ENCODE data around the gene CD52. TPM values are rescaled to one million over a fixed set of nuclear protein-coding genes. Genes with fewer than 3 reads are reported as not detected.

CD52 gene
- total and polyA plus RNA-seq, 2 of the 4 experiments (the other 2 are of a cell fraction), result 1.6 TPM; not detected in 1

DNA sequence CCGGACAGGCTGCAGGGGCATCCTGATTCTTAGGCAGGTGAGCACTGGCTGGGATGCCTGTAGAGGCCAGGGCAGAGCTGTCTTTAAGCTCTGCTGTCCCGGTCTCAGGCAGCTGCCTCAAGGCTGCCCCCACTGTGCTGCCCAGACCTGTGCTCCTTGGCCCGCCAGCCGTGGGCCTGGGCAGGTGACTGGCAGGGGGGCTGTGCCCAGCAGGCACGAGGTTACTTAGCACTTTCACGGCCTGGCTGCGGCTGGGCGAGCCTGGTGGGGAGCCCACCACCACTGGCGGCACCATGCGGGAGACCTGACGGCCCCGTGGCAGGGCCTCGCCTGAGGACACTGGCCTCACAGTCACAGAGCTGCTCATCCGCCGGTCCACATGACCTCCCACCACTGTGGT, 28.0 kb downstream of the CD52 start:
- ChIA-PET CTCF (no interaction called here), POLR2A (ENCODE audit: unreplicated experiment) (no interaction called here)
- Histone ChIP-seq H3K4me1 (ENCODE audit: control insufficient read depth, insufficient read depth, low read length) (peaks cover 2% of the 10 kb centered on the region), H3K23ac (ENCODE audit: low read depth, low read length) (no peak overlapping the region), H2AK9ac (replicated peaks; ENCODE audit: low read depth, low read length, poor library complexity) (no peak overlapping the region), H3K9ac (ENCODE audit: low read depth, low read length) (no peak overlapping the region), H2AK5ac (ENCODE audit: low read depth, low read length) (no peak overlapping the region), H2BK20ac (ENCODE audit: low read depth, low read length) (no peak overlapping the region), H2BK5ac (ENCODE audit: low read depth, low read length, poor library complexity, severe bottlenecking) (no peak overlapping the region), H4K20me1 (ENCODE audit: insufficient read depth, low read length) (no peaks in the 10 kb centered on the region), H3K79me1 (ENCODE audit: low read depth in 1 of 2, low read length in 2 of 2) (no peaks in the 10 kb centered on the region), H3K56ac (ENCODE audit: extremely low read depth, insufficient read depth, low read length) (no peak overlapping the region), H2BK15ac (ENCODE audit: low read depth, low read length) (no peak overlapping the region), H3K9me1 (ENCODE audit: insufficient read depth, low read length) (no peaks in the 10 kb centered on the region), H4K5ac (ENCODE audit: low read depth, low read length) (no peak overlapping the region), H3K4ac (ENCODE audit: low read depth, low read length) (no peak overlapping the region), H3K4me2 (ENCODE audit: low read depth, low read length) (no peak overlapping the region), H3K18ac (ENCODE audit: low read depth, low read length) (no peak overlapping the region), H3K27ac (ENCODE audit: insufficient read depth, low read length) (no peak overlapping the region), H3K14ac (replicated peaks; ENCODE audit: low read depth, low read length) (no peak overlapping the region), H3K27me3 (ENCODE audit: control insufficient read depth, insufficient read depth, low read length) (peaks cover 33% of the 10 kb centered on the region), H4K8ac (ENCODE audit: low read depth in 2 of 2, low read length in 2 of 2) (no peak overlapping the region), H3K36me3 (ENCODE audit: control insufficient read depth, insufficient read depth, low read length) (no peaks in the 10 kb centered on the region), H3K4me3 (ENCODE audit: insufficient read depth, low read depth, low read length) (no peak overlapping the region), H3K9me3 (ENCODE audit: control insufficient read depth, insufficient read depth, low read length) (no peaks in the 10 kb centered on the region), H2AFZ (replicated peaks; ENCODE audit: low read length, poor library complexity) (no peak overlapping the region), H2BK120ac (ENCODE audit: low read depth, low read length) (no peak overlapping the region), H4K91ac (ENCODE audit: insufficient read depth, low read depth, low read length) (no peak overlapping the region)
- TF ChIP-seq SMC3 (IDR thresholded peaks at IDR 0.05; ENCODE audit: low read depth, low read length), result no peak
- no peak for TF ChIP-seq CHD1 (IDR thresholded peaks at IDR 0.05; ENCODE audit: low read depth, low read length)
- no peak for TF ChIP-seq CEBPB (IDR thresholded peaks at IDR 0.05; ENCODE audit: low read depth, low read length)
- no peak for TF ChIP-seq BHLHE40 (IDR thresholded peaks at IDR 0.05; ENCODE audit: low read depth, low read length)
- DNase-seq (no peak), ATAC-seq (ENCODE audit: low read depth) (no peak)
- dilution Hi-C loops (cut with HindIII; ENCODE audit: low sequenced_read_pairs, unreplicated experiment) (no loop called here), intact Hi-C loops (cut with micrococcal nuclease) (no loop called here), in situ Hi-C loops (cut with MboI; ENCODE audit: low sequenced_read_pairs) (no loop called here)
- 63% methylated on average over 8 of the region's 15 CpGs; no CpG with 5 or more reads in 1 of the 2 experiments for WGBS, 2 experiments (ENCODE audit: extremely low coverage in 2 of 2, insufficient read length in 1 of 2)
- BruUV-seq (replicated peaks), result no TSS peak
